Ovary (tissue), 3 donors: ENCODE measurements around the gene SEBOX.

Experiments
- CTCF ChIP-seq, 3 donors: fragments of 450-650 bp in 2 of 3; fragments of 200-600 bp in 1 of 3; IDR thresholded peaks; one replicate each; pipeline versions ENCODE4 v1.5.1 to v1.8.0; 2016 to 2022; ENCODE audit warnings: antibody characterized with exemption in 3 of 3, mild to moderate bottlenecking in 1 of 3
- EP300 ChIP-seq: sonication (generic); formaldehyde crosslinking; IDR thresholded peaks from one replicate; pipeline ENCODE4 v1.6.1; 2017; ENCODE audit warnings: antibody characterized with exemption
- POLR2A ChIP-seq: fragments of 450-650 bp; IDR thresholded peaks from one replicate; pipeline ENCODE4 v1.6.1; 2017; ENCODE audit warnings: antibody characterized with exemption, mild to moderate bottlenecking, moderate library complexity
- donor health status: DM: no; HTN: no; CAD: no.

- TF ChIP-seq CTCF (IDR thresholded peaks at IDR 0.05), result no peak
- TF ChIP-seq POLR2A, result no peak
- TF ChIP-seq EP300, result no peak
Observed at GRCh38 chr17:28324781-28325180, 40.2 kb downstream of the SEBOX start.
